HepG2 (cell line): ENCODE data around the gene STK10. TPM values are rescaled to one million over a fixed set of nuclear protein-coding genes. Genes with fewer than 3 reads are reported as not detected.

Source experiments
- ATAC-seq: fragments of 200-7000 bp; cut with Tn5 transposase; 3 replicates; pipeline ENCODE4 v1.9.1; 2020; ENCODE audit warnings: mild to moderate bottlenecking, moderate library complexity
- BruUV-seq: library from RNA; stranded (reverse); fragments of 400-500 nt; replicated peaks from 2 replicates; lab custom pipeline; 2021; lab: Mats Ljungman, UMichigan
- CTCF ChIA-PET: fragments of 300-600 bp; formaldehyde crosslinking; extraction: SDS; loops from one replicate; lab custom pipeline; 2021; ENCODE audit warnings: low total read pairs, inconsistent platforms, low intra/inter-chr PET ratio; lab: Yijun Ruan, JAX
- POLR2A ChIA-PET: fragments of 350-600 bp; sonication (Branson Sonifier 250); formaldehyde crosslinking; loops from one replicate; lab custom pipeline; 2020; ENCODE audit warnings: antibody characterized with exemption, inconsistent platforms; lab: Yijun Ruan, JAX
- DNase-seq: peaks from one replicate; pipeline ENCODE4 v3.0.0-alpha.2; 2015; ENCODE audit warnings: low spot score
- FAIRE-seq: peaks from 3 replicates; lab custom pipeline; 2011; peaks lifted over from hg19 to GRCh38; lab: Jason Lieb, UNC
- H2AFZ ChIP-seq: one replicate; pipeline ENCODE4 v1.6.1; 2011; ENCODE audit warnings: low read length, inconsistent platforms
- H3K27ac ChIP-seq: fragments of 300-600 bp; 3 replicates; pipeline ENCODE4 v1.8.0; 2011; ENCODE audit warnings: mixed run types, mild to moderate bottlenecking, mixed read lengths, low read length, inconsistent platforms; ENCODE audit not compliant: insufficient read depth; ENCODE audit errors: extremely low read length
- H3K27me3 ChIP-seq, 2 experiments: fragments of 200-600 bp in 1 of 2; 2 replicates in 1 of 2; 3 replicates in 1 of 2; pipeline versions ENCODE4 v1.6.0 to v1.8.0; 2011; ENCODE audit warnings: low read length in 2 of 2, mild to moderate bottlenecking in 2 of 2, moderate library complexity in 2 of 2, inconsistent platforms in 1 of 2; ENCODE audit not compliant: insufficient read depth in 2 of 2, control insufficient read depth in 1 of 2
- H3K36me3 ChIP-seq, 2 experiments: fragments of 200-600 bp in 1 of 2; replicated peaks in 1 of 2; 2 replicates in 1 of 2; 3 replicates in 1 of 2; pipeline versions ENCODE4 v1.5.1 to v1.8.0; 2011; ENCODE audit warnings: low read length in 2 of 2, inconsistent platforms in 1 of 2; ENCODE audit not compliant: insufficient read depth in 2 of 2, control insufficient read depth in 1 of 2
- H3K4me1 ChIP-seq: 2 replicates; pipeline ENCODE4 v1.5.1; 2012; ENCODE audit warnings: low read length, inconsistent platforms; ENCODE audit not compliant: insufficient read depth
- H3K4me2 ChIP-seq: 2 replicates; pipeline ENCODE4 v1.6.0; 2011; ENCODE audit warnings: low read depth, low read length, inconsistent platforms
- H3K4me3 ChIP-seq, 3 experiments: fragments of 200-600 bp in 1 of 3; sonication (generic), shearing (Covaris generic) in 1 of 3; replicated peaks in 1 of 3; 2 replicates each; pipeline ENCODE4 v1.5.1; 2011 to 2016; ENCODE audit warnings: low read length in 3 of 3, inconsistent platforms in 2 of 3, low read depth in 2 of 3, mild to moderate bottlenecking in 2 of 3, control low read depth in 1 of 3, mixed read lengths in 1 of 3; ENCODE audit not compliant: insufficient read depth in 1 of 3
- H3K79me2 ChIP-seq: one replicate; pipeline ENCODE4 v1.6.1; 2011; ENCODE audit warnings: low read length, inconsistent platforms; ENCODE audit not compliant: insufficient read depth
- H3K9ac ChIP-seq: 2 replicates; pipeline ENCODE4 v1.6.0; 2011; ENCODE audit warnings: mild to moderate bottlenecking, low read depth, low read length, inconsistent platforms; ENCODE audit not compliant: insufficient read depth
- H3K9me3 ChIP-seq: 2 replicates; pipeline ENCODE4 v1.5.1; 2012; ENCODE audit warnings: mild to moderate bottlenecking, low read length
- H4K20me1 ChIP-seq: 2 replicates; pipeline ENCODE4 v1.6.0; 2011; ENCODE audit warnings: inconsistent platforms, mild to moderate bottlenecking, low read length, moderate library complexity; ENCODE audit not compliant: insufficient read depth
- ATRX ChIP-seq: sonication (generic); formaldehyde crosslinking; IDR thresholded peaks from 2 replicates; pipeline ENCODE4 v1.4.0; 2020; ENCODE audit warnings: missing genetic modification reagents, borderline replicate concordance
- ISL2 ChIP-seq: sonication (generic); formaldehyde crosslinking; IDR thresholded peaks from 2 replicates; pipeline ENCODE4 v1.5.0; 2020; ENCODE audit warnings: missing genetic modification reagents
- MAZ ChIP-seq, 2 experiments: sonication (generic) in 1 of 2; formaldehyde crosslinking in 1 of 2; IDR thresholded peaks; 2 replicates each; pipeline versions ENCODE4 v1.5.0 to v1.6.1; 2012 to 2020; ENCODE audit warnings: low read depth in 2 of 2, mild to moderate bottlenecking in 2 of 2, borderline replicate concordance in 1 of 2, improper control_type of control experiment in 1 of 2, low read length in 1 of 2, missing genetic modification reagents in 1 of 2, moderate library complexity in 1 of 2
- PRPF4 ChIP-seq: fragments of 200-400 bp; formaldehyde crosslinking; IDR thresholded peaks from 2 replicates; pipeline ENCODE4 v1.6.1; 2016; ENCODE audit warnings: low read length, low read depth; ENCODE audit not compliant: poor library complexity, severe bottlenecking
- SRSF9 ChIP-seq: fragments of 200-400 bp; formaldehyde crosslinking; IDR thresholded peaks from 2 replicates; pipeline ENCODE4 v1.6.1; 2018; ENCODE audit warnings: borderline replicate concordance, mild to moderate bottlenecking, low read depth, low read length; ENCODE audit not compliant: insufficient read depth, poor library complexity, severe bottlenecking
- TMF1 ChIP-seq: sonication (generic); formaldehyde crosslinking; IDR thresholded peaks from 2 replicates; pipeline ENCODE4 v1.8.1; 2022; ENCODE audit warnings: low read depth, missing genetic modification reagents
- ZNF232 ChIP-seq: sonication (generic); formaldehyde crosslinking; IDR thresholded peaks from 2 replicates; pipeline ENCODE4 v1.4.0; 2020; ENCODE audit warnings: missing genetic modification reagents, borderline replicate concordance
- ZNF839 ChIP-seq: sonication (generic); formaldehyde crosslinking; IDR thresholded peaks from 2 replicates; pipeline ENCODE4 v1.4.0; 2020; ENCODE audit warnings: missing genetic modification reagents, mild to moderate bottlenecking, borderline replicate concordance
- WGBS: methylation state at CpG from one replicate; pipeline ENCODE4 v1.1.6; 2017; ENCODE audit warnings: low lambda C conversion rate; 5-methylcytosine and 5-hydroxymethylcytosine counted together
- in situ Hi-C: cut with HindIII; loops from 2 replicates; pipeline ENCODE4 v1.10.0; 2017; ENCODE audit warnings: low pct_unique_long_range_greater_than_20kb; ENCODE audit not compliant: extremely low pct_ligation_motif_present
- intact Hi-C: fragments of 100-400 bp; cut with micrococcal nuclease; formaldehyde crosslinking; loops from one replicate; pipeline ENCODE4 v1.10.0; 2022; ENCODE audit not compliant: unreplicated experiment
- polyA plus RNA-seq, 8 experiments: library from polyadenylated mRNA; depleted of rRNA in 3 of 8; stranded (reverse) in 7 of 8; unstranded in 1 of 8; fragments of >200 nt; fragmentation: Illumina TruSeq in 4 of 8; extraction: Trizol in 4 of 8; gene quantifications; 2 replicates each; pipeline versions ENCODE4 v1.2.1 to v1.2.3, GENCODE V29; 2011 to 2016; ENCODE audit warnings: low read depth in 4 of 8, missing spikeins in 1 of 8, mixed read lengths in 1 of 8; ENCODE audit not compliant: insufficient read depth in 1 of 8
- total RNA-seq, 5 experiments: library from RNA; depleted of rRNA; stranded (reverse); fragments of >200 nt; fragmentation: Illumina TruSeq; extraction: Trizol; gene quantifications; 2 replicates each; pipeline ENCODE4 v1.2.3, GENCODE V29; 2016; ENCODE audit warnings: low read depth in 1 of 5
- TF ChIP-seq, protein P1 (sequence below): sonication (generic); formaldehyde crosslinking; IDR thresholded peaks from 2 replicates; pipeline ENCODE4 v1.5.0; 2020; ENCODE audit warnings: mild to moderate bottlenecking, missing genetic modification reagents, borderline replicate concordance
- TF ChIP-seq, protein P2 (sequence below): sonication (generic); formaldehyde crosslinking; IDR thresholded peaks from 2 replicates; pipeline ENCODE4 v1.4.0; 2020; ENCODE audit warnings: missing genetic modification reagents

Gene STK10
- total and polyA plus RNA-seq, 2 of the 13 experiments (the other 11 are each of a cell fraction or from before 2014, with no cell fraction given) = 7.0 to 7.2 TPM

DNA sequence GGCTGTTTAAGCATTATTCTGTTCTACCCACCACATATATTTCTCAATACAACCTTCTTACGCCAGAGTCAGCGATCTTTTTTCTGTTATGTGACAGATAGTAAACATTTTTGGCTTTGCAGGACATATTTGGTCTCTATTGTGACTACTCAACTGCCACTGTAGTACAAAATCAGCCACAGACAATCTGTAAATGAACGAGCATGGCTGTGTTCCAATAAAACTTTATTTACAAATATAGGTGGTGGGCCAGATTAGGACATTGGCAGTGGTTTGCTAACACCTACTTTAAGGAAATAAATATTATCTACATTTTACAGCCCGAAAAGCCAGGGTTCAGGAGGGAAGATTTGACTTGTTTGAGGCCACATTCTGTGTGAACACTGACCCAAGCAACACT is 141.4 kb downstream of the STK10 start (continued):
- TF ChIP-seq, protein P1, sequence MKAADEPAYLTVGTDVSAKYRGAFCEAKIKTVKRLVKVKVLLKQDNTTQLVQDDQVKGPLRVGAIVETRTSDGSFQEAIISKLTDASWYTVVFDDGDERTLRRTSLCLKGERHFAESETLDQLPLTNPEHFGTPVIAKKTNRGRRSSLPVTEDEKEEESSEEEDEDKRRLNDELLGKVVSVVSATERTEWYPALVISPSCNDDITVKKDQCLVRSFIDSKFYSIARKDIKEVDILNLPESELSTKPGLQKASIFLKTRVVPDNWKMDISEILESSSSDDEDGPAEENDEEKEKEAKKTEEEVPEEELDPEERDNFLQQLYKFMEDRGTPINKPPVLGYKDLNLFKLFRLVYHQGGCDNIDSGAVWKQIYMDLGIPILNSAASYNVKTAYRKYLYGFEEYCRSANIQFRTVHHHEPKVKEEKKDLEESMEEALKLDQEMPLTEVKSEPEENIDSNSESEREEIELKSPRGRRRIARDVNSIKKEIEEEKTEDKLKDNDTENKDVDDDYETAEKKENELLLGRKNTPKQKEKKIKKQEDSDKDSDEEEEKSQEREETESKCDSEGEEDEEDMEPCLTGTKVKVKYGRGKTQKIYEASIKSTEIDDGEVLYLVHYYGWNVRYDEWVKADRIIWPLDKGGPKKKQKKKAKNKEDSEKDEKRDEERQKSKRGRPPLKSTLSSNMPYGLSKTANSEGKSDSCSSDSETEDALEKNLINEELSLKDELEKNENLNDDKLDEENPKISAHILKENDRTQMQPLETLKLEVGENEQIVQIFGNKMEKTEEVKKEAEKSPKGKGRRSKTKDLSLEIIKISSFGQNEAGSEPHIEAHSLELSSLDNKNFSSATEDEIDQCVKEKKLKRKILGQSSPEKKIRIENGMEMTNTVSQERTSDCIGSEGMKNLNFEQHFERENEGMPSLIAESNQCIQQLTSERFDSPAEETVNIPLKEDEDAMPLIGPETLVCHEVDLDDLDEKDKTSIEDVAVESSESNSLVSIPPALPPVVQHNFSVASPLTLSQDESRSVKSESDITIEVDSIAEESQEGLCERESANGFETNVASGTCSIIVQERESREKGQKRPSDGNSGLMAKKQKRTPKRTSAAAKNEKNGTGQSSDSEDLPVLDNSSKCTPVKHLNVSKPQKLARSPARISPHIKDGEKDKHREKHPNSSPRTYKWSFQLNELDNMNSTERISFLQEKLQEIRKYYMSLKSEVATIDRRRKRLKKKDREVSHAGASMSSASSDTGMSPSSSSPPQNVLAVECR (CRISPR knock-in tag) = no peak
- TF ChIP-seq, protein P2, sequence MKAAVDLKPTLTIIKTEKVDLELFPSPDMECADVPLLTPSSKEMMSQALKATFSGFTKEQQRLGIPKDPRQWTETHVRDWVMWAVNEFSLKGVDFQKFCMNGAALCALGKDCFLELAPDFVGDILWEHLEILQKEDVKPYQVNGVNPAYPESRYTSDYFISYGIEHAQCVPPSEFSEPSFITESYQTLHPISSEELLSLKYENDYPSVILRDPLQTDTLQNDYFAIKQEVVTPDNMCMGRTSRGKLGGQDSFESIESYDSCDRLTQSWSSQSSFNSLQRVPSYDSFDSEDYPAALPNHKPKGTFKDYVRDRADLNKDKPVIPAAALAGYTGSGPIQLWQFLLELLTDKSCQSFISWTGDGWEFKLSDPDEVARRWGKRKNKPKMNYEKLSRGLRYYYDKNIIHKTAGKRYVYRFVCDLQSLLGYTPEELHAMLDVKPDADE = no peak
- TF ChIP-seq SRSF9 (no peak), TMF1 (CRISPR knock-in tag) (no peak), ZNF839 (CRISPR knock-in tag) (no peak), ZNF232 (no peak)
- TF ChIP-seq, all 625 proteins: peak for 0

DNA sequence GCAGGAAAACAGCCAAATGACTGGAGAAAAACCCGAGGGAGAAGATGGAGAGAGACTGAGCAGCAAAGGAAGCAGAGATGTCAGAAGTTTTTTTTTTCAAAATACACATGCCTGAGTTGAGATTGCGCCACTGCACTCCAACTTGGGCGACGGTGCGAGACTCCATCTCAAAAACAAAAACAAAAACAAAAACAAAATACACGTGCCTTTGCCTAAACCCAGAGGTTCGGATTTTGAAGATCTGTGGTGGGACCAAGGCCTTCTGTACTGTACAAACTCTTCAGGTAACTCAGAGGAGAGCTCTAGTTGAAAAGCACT is 142.8 kb downstream of the STK10 start:
- ChIA-PET CTCF (no interaction called here), POLR2A (no interaction called here)
- no peak overlapping the region for H2AFZ ChIP-seq
- BruUV-seq = no TSS peak
- H3K4me2 ChIP-seq = no peak overlapping the region
- H3K27me3 ChIP-seq = no peaks in the 10 kb centered on the region
- no peak for DNase-seq
- no peaks in the 10 kb centered on the region; a peak in 1 of 5 replicates for H3K36me3 ChIP-seq
- H3K4me1 ChIP-seq = peaks cover 15% of the 10 kb centered on the region
- 85% methylated on average over 7 of the region's 7 CpGs for WGBS
- intact Hi-C loops (no loop called here), in situ Hi-C loops (no loop called here)
- no peak overlapping the region for H3K4me3 ChIP-seq
- no peak overlapping the region for H3K9ac ChIP-seq
- no peaks in the 10 kb centered on the region for H3K9me3 ChIP-seq
- FAIRE-seq = no peak
- no peak for ATAC-seq
- H3K27ac ChIP-seq = no peak overlapping the region
- no peaks in the 10 kb centered on the region for H4K20me1 ChIP-seq
- H3K79me2 ChIP-seq = no peaks in the 10 kb centered on the region
- TF ChIP-seq ATRX (CRISPR knock-in tag) (no peak), ISL2 (no peak), PRPF4 (no peak), MAZ (IDR thresholded peaks at IDR 0.05; ENCODE audit: borderline replicate concordance, low read depth, low read length) (no peak), MAZ (CRISPR knock-in tag; IDR thresholded peaks at IDR 0.05; ENCODE audit: low read depth) (no peak)
